Measurements from ENCODE around the gene MT3. TPM values are rescaled to one million over a fixed set of nuclear protein-coding genes. Genes with fewer than 3 reads are reported as not detected.

Gene MT3
- total and polyA plus RNA-seq, 4 donors: 32.5 to 363 (median 186) TPM

- no peaks in the 10 kb centered on the region for H3K36me3 ChIP-seq (ENCODE audit: control insufficient read depth, insufficient read depth, low read length)
- no peaks in the 10 kb centered on the region for H3K9me3 ChIP-seq (ENCODE audit: control insufficient read depth, insufficient read depth, low read length)
- 10% methylated on average over 2 of the region's 6 CpGs for WGBS (ENCODE audit: insufficient coverage)
- peaks cover 75% of the 10 kb centered on the region for H3K27me3 ChIP-seq (ENCODE audit: control insufficient read depth, insufficient read depth, low read length)
- no peak overlapping the region for H3K27ac ChIP-seq (ENCODE audit: low read depth, low read length)
- H3K4me3 ChIP-seq (ENCODE audit: low read depth, low read length): peak overlapping the region; percentile 39
- no peak for DNase-seq (ENCODE audit: low read depth in 4 of 6, low spot score in 6 of 6)
- H3K4me1 ChIP-seq (ENCODE audit: control insufficient read depth, insufficient read depth, low read length): peaks cover 35% of the 10 kb centered on the region
Measured at GRCh38 chr16:56632848-56633365, 43.6 kb downstream of the MT3 start.

GRCh38 chr16:56633535-56633934 is 44.2 kb downstream of the MT3 start:
- Histone ChIP-seq H3K27ac (ENCODE audit: low read depth, low read length) (no peak overlapping the region), H3K27me3 (ENCODE audit: control insufficient read depth, insufficient read depth, low read length) (peaks cover 80% of the 10 kb centered on the region), H3K4me3 (ENCODE audit: low read depth, low read length) (no peak overlapping the region), H3K9me3 (ENCODE audit: control insufficient read depth, insufficient read depth, low read length) (no peaks in the 10 kb centered on the region), H3K36me3 (ENCODE audit: control insufficient read depth, insufficient read depth, low read length) (no peaks in the 10 kb centered on the region), H3K4me1 (ENCODE audit: control insufficient read depth, insufficient read depth, low read length) (peaks cover 42% of the 10 kb centered on the region)
- DNase-seq (ENCODE audit: low read depth in 4 of 6, low spot score in 6 of 6): no peak
- WGBS (ENCODE audit: insufficient coverage): 81% methylated on average over 4 of the region's 7 CpGs

- Histone ChIP-seq H3K4me3 (ENCODE audit: low read depth, low read length) (no peak overlapping the region), H3K9me3 (ENCODE audit: control insufficient read depth, insufficient read depth, low read length) (no peaks in the 10 kb centered on the region), H3K36me3 (ENCODE audit: control insufficient read depth, insufficient read depth, low read length) (no peaks in the 10 kb centered on the region), H3K27me3 (ENCODE audit: control insufficient read depth, insufficient read depth, low read length) (peaks cover 92% of the 10 kb centered on the region), H3K4me1 (ENCODE audit: control insufficient read depth, insufficient read depth, low read length) (peaks cover 45% of the 10 kb centered on the region), H3K27ac (ENCODE audit: low read depth, low read length) (no peak overlapping the region)
- no peak for DNase-seq (ENCODE audit: low read depth in 4 of 6, low spot score in 6 of 6)
- 13% methylated on average over 44 of the region's 47 CpGs for WGBS (ENCODE audit: insufficient coverage)
Measured at GRCh38 chr16:56634715-56635440, 45.5 kb downstream of the MT3 start.

GRCh38 chr16:56635441-56635967 is 46.2 kb downstream of the MT3 start:
- no peak overlapping the region for H3K27ac ChIP-seq (ENCODE audit: low read depth, low read length)
- H3K4me3 ChIP-seq (ENCODE audit: low read depth, low read length): no peak overlapping the region
- H3K27me3 ChIP-seq (ENCODE audit: control insufficient read depth, insufficient read depth, low read length): peaks cover 97% of the 10 kb centered on the region
- H3K4me1 ChIP-seq (ENCODE audit: control insufficient read depth, insufficient read depth, low read length): peaks cover 45% of the 10 kb centered on the region
- 5% methylated on average over 37 of the region's 40 CpGs for WGBS (ENCODE audit: insufficient coverage)
- no peaks in the 10 kb centered on the region for H3K36me3 ChIP-seq (ENCODE audit: control insufficient read depth, insufficient read depth, low read length)
- no peaks in the 10 kb centered on the region for H3K9me3 ChIP-seq (ENCODE audit: control insufficient read depth, insufficient read depth, low read length)
- DNase-seq (ENCODE audit: low read depth in 4 of 6, low spot score in 6 of 6): no peak

- 23% methylated on average over 6 of the region's 9 CpGs for WGBS (ENCODE audit: insufficient coverage)
- Histone ChIP-seq H3K36me3 (ENCODE audit: control insufficient read depth, insufficient read depth, low read length) (no peaks in the 10 kb centered on the region), H3K27me3 (ENCODE audit: control insufficient read depth, insufficient read depth, low read length) (peaks cover 94% of the 10 kb centered on the region), H3K27ac (ENCODE audit: low read depth, low read length) (no peak overlapping the region), H3K4me1 (ENCODE audit: control insufficient read depth, insufficient read depth, low read length) (peaks cover 44% of the 10 kb centered on the region), H3K9me3 (ENCODE audit: control insufficient read depth, insufficient read depth, low read length) (no peaks in the 10 kb centered on the region), H3K4me3 (ENCODE audit: low read depth, low read length) (no peak overlapping the region)
- DNase-seq (ENCODE audit: low read depth in 4 of 6, low spot score in 6 of 6): no peak
Measured at GRCh38 chr16:56636616-56637413, 47.5 kb downstream of the MT3 start.

- DNase-seq (ENCODE audit: low read depth in 4 of 6, low spot score in 6 of 6): peak in 2 of 6 donors; percentile 54 to 57
- no peaks in the 10 kb centered on the region for H3K36me3 ChIP-seq (ENCODE audit: control insufficient read depth, insufficient read depth, low read length)
- WGBS (ENCODE audit: insufficient coverage): 4% methylated on average over 62 of the region's 68 CpGs
- peaks cover 34% of the 10 kb centered on the region for H3K4me1 ChIP-seq (ENCODE audit: control insufficient read depth, insufficient read depth, low read length)
- peak within 1 kb of the TSS; percentile 42 for H3K4me3 ChIP-seq (ENCODE audit: low read depth, low read length)
- no peaks in the 10 kb centered on the region for H3K9me3 ChIP-seq (ENCODE audit: control insufficient read depth, insufficient read depth, low read length)
- peaks cover 91% of the 10 kb centered on the region for H3K27me3 ChIP-seq (ENCODE audit: control insufficient read depth, insufficient read depth, low read length)
- no peak within 1 kb of the TSS for H3K27ac ChIP-seq (ENCODE audit: low read depth, low read length)
Measured at GRCh38 chr16:56637814-56638750, 48.8 kb downstream of the MT3 start, which contains the start of gene MT1A. Gene MT1A, plus strand, starts transcription at chr16:56638666. Its CDS starts 73 bp downstream, at chr16:56638739.

- WGBS (ENCODE audit: insufficient coverage): no CpG with 5 or more reads among the region's 1 CpG
- H3K9me3 ChIP-seq (ENCODE audit: control insufficient read depth, insufficient read depth, low read length): no peaks in the 10 kb centered on the region
- no peak for DNase-seq (ENCODE audit: low read depth in 4 of 6, low spot score in 6 of 6)
- peaks cover 36% of the 10 kb centered on the region for H3K4me1 ChIP-seq (ENCODE audit: control insufficient read depth, insufficient read depth, low read length)
- no peaks in the 10 kb centered on the region for H3K36me3 ChIP-seq (ENCODE audit: control insufficient read depth, insufficient read depth, low read length)
- no peak overlapping the region for H3K4me3 ChIP-seq (ENCODE audit: low read depth, low read length)
- H3K27ac ChIP-seq (ENCODE audit: low read depth, low read length): no peak overlapping the region
- peaks cover 91% of the 10 kb centered on the region for H3K27me3 ChIP-seq (ENCODE audit: control insufficient read depth, insufficient read depth, low read length)
Measured at GRCh38 chr16:56639045-56639444, 49.7 kb downstream of the MT3 start.

GRCh38 chr16:56640076-56640475 is 50.7 kb downstream of the MT3 start:
- no CpG with 5 or more reads among the region's 1 CpG for WGBS (ENCODE audit: insufficient coverage)
- H3K27me3 ChIP-seq (ENCODE audit: control insufficient read depth, insufficient read depth, low read length): peaks cover 91% of the 10 kb centered on the region
- no peak overlapping the region for H3K27ac ChIP-seq (ENCODE audit: low read depth, low read length)
- H3K9me3 ChIP-seq (ENCODE audit: control insufficient read depth, insufficient read depth, low read length): no peaks in the 10 kb centered on the region
- H3K36me3 ChIP-seq (ENCODE audit: control insufficient read depth, insufficient read depth, low read length): no peaks in the 10 kb centered on the region
- peaks cover 30% of the 10 kb centered on the region for H3K4me1 ChIP-seq (ENCODE audit: control insufficient read depth, insufficient read depth, low read length)
- DNase-seq (ENCODE audit: low read depth in 4 of 6, low spot score in 6 of 6): no peak
- H3K4me3 ChIP-seq (ENCODE audit: low read depth, low read length): no peak overlapping the region

Data from spinal cord (tissue), 10 donors.